ENCODE data around the gene FAM117B. TPM values are rescaled to one million over a fixed set of nuclear protein-coding genes. Genes with fewer than 3 reads are reported as not detected.

FAM117B gene
- total RNA-seq, 1 experiment from 2014 or later, result 24.0 TPM

- no CpG with 5 or more reads among the region's 2 CpGs for WGBS (ENCODE audit: extremely low coverage, insufficient read length, low lambda C conversion rate)
- Histone ChIP-seq H3T11ph (ENCODE audit: low read length) (no peak overlapping the region), H2BK120ac (ENCODE audit: low read depth, low read length, poor library complexity, severe bottlenecking) (no peak overlapping the region), H4K5ac (ENCODE audit: insufficient read length, low read depth, low read length) (no peak overlapping the region), H4K8ac (replicated peaks; ENCODE audit: insufficient read length, low read depth, low read length) (no peak overlapping the region), H3K23ac (ENCODE audit: insufficient read length, low read depth, low read length) (no peak overlapping the region), H3K9ac (ENCODE audit: extremely low read depth, insufficient read length, low read length) (no peak overlapping the region), H3K18ac (ENCODE audit: insufficient read length, low read depth, low read length) (no peak overlapping the region), H2AK5ac (ENCODE audit: insufficient read length, low read length) (no peak overlapping the region), H3K9me3 (ENCODE audit: control insufficient read depth, low read depth, low read length) (no peaks in the 10 kb centered on the region), H4K20me1 (ENCODE audit: control insufficient read depth, insufficient read depth, insufficient read length) (no peaks in the 10 kb centered on the region), H2BK20ac (ENCODE audit: low read depth, low read length, poor library complexity, severe bottlenecking) (no peak overlapping the region), H2BK12ac (ENCODE audit: insufficient read length, low read depth, low read length) (no peak overlapping the region), H3K14ac (ENCODE audit: insufficient read depth, low read length) (no peak overlapping the region), H3K4ac (ENCODE audit: low read depth, low read length) (no peak overlapping the region), H2AFZ (ENCODE audit: low read length) (no peak overlapping the region), H2BK15ac (ENCODE audit: low read depth, low read length) (no peak overlapping the region), H3K79me1 (ENCODE audit: insufficient read depth, low read depth, low read length, poor library complexity, severe bottlenecking) (no peaks in the 10 kb centered on the region), H3K27ac (ENCODE audit: insufficient read length, low read depth, low read length) (no peak overlapping the region), H3K23me2 (ENCODE audit: insufficient read length, low read depth, low read length, poor library complexity, severe bottlenecking) (no peaks in the 10 kb centered on the region), H3K56ac (ENCODE audit: insufficient read length, low read depth, low read length) (no peak overlapping the region), H2BK5ac (ENCODE audit: insufficient read length, low read length) (no peak overlapping the region), H4K91ac (ENCODE audit: insufficient read length, low read depth, low read length) (no peak overlapping the region), H3K79me2 (ENCODE audit: insufficient read depth, low read length) (no peaks in the 10 kb centered on the region), H3K4me2 (ENCODE audit: insufficient read depth, insufficient read length, low read length) (no peak overlapping the region), H3K27me3 (ENCODE audit: insufficient read depth, low read length) (no peaks in the 10 kb centered on the region), H3K4me1 (ENCODE audit: insufficient read depth, low read length) (no peaks in the 10 kb centered on the region)
- no peak for TF ChIP-seq CTCF (conservative IDR thresholded peaks at IDR 0.05)
- Mint-ChIP-seq H3K36me3 (ENCODE audit: insufficient read depth in 1 of 3, low read depth in 3 of 3) (peaks cover 10 to 14% (median 11%) of the 10 kb centered on the region in 3 experiments; a peak in 6 of 7 replicates), H3K9me3 (peaks cover 0 to 10% of the 10 kb centered on the region in 2 experiments; a peak in 1 of 5 replicates), H3K27ac (no peak overlapping the region), H3K4me1 (no peaks in the 10 kb centered on the region), H3K4me3 (no peak overlapping the region), H3K27me3 (ENCODE audit: low read depth) (no peaks in the 10 kb centered on the region)
- no peak for DNase-seq
Measured at GRCh38 chr2:202749477-202749876, 114.7 kb downstream of the FAM117B start.

Data from H9 (cell line).